H1 (cell line): ENCODE data around the gene RANBP3L. TPM values are rescaled to one million over a fixed set of nuclear protein-coding genes. Genes with fewer than 3 reads are reported as not detected.

Experiments used
- CTCF ChIA-PET: fragments of 300-600 bp; sonication (Branson Sonifier 250); formaldehyde crosslinking; loops from one replicate; lab custom pipeline; 2021; ENCODE audit not compliant: partially characterized antibody; lab: Charles Lee
- POLR2A ChIA-PET: fragments of 300-600 bp; sonication (Branson Sonifier 250); formaldehyde crosslinking; loops from one replicate; lab custom pipeline; 2021; ENCODE audit warnings: inconsistent platforms; ENCODE audit not compliant: partially characterized antibody; lab: Charles Lee
- DNase-seq, 2 experiments: peaks; one replicate each; pipeline versions ENCODE4 v3.0.0 to v3.0.0-alpha.2; 2010 to 2022; ENCODE audit warnings: low spot score in 2 of 2, low read depth in 1 of 2, mixed read lengths in 1 of 2
- FAIRE-seq: peaks from 2 replicates; lab custom pipeline; 2011; peaks lifted over from hg19 to GRCh38; lab: Jason Lieb, UNC
- H2AFZ ChIP-seq: 2 replicates; pipeline ENCODE4 v1.8.1; 2012; ENCODE audit warnings: low read length, inconsistent platforms
- H2AK5ac ChIP-seq: 2 replicates; pipeline ENCODE4 v1.6.1; 2013; ENCODE audit warnings: low read depth, low read length
- H2BK120ac ChIP-seq: replicated peaks from 2 replicates; pipeline ENCODE3; 2013; ENCODE audit warnings: low read depth, low read length, inconsistent platforms
- H2BK12ac ChIP-seq: 2 replicates; pipeline ENCODE4 v1.6.1; 2013; ENCODE audit warnings: low read depth, low read length
- H2BK15ac ChIP-seq: 2 replicates; pipeline ENCODE4 v1.6.1; 2013; ENCODE audit warnings: low read length
- H2BK20ac ChIP-seq: 2 replicates; pipeline ENCODE4 v1.6.1; 2013; ENCODE audit warnings: low read length
- H2BK5ac ChIP-seq: 2 replicates; pipeline ENCODE4 v1.6.1; 2013; ENCODE audit warnings: low read depth, low read length
- H3K14ac ChIP-seq: 2 replicates; pipeline ENCODE4 v1.6.1; 2013; ENCODE audit warnings: inconsistent platforms; ENCODE audit not compliant: insufficient read length
- H3K18ac ChIP-seq: 2 replicates; pipeline ENCODE4 v1.6.1; 2013; ENCODE audit warnings: low read length; ENCODE audit errors: extremely low read depth
- H3K23ac ChIP-seq: 2 replicates; pipeline ENCODE4 v1.6.1; 2013; ENCODE audit warnings: inconsistent platforms; ENCODE audit not compliant: insufficient read length
- H3K23me2 ChIP-seq: 2 replicates; pipeline ENCODE4 v1.6.1; 2013; ENCODE audit warnings: low read depth, low read length
- H3K27ac ChIP-seq: 2 replicates; pipeline ENCODE4 v1.6.1; 2011; ENCODE audit warnings: low read depth, low read length, inconsistent platforms
- H3K27me3 ChIP-seq, 4 experiments: replicated peaks in 1 of 4; 1 replicate in 1 of 4; 2 replicates in 3 of 4; pipeline versions ENCODE4 v1.6.1 to v1.8.1; 2011 to 2013; ENCODE audit warnings: low read length in 3 of 4, mild to moderate bottlenecking in 3 of 4, inconsistent platforms in 2 of 4, mixed read lengths in 2 of 4, moderate library complexity in 1 of 4; ENCODE audit not compliant: control insufficient read depth in 3 of 4, insufficient read depth in 3 of 4; ENCODE audit errors: extremely low read depth in 1 of 4
- H3K36me3 ChIP-seq, 4 experiments: 2 replicates each; pipeline versions ENCODE4 v1.6.1 to v1.8.1; 2011 to 2013; ENCODE audit warnings: mild to moderate bottlenecking in 4 of 4, low read length in 3 of 4, moderate library complexity in 2 of 4, control low read depth in 1 of 4, inconsistent platforms in 1 of 4; ENCODE audit not compliant: insufficient read depth in 4 of 4, control insufficient read depth in 2 of 4
- H3K4ac ChIP-seq: replicated peaks from 2 replicates; pipeline ENCODE3; 2013; ENCODE audit warnings: low read length, low read depth, mixed read lengths, inconsistent platforms; ENCODE audit not compliant: insufficient read length
- H3K4me1 ChIP-seq, 4 experiments: replicated peaks in 1 of 4; 1 replicate in 1 of 4; 2 replicates in 3 of 4; pipeline versions ENCODE4 v1.6.1 to v1.8.1; 2011 to 2013; ENCODE audit warnings: low read length in 3 of 4, inconsistent platforms in 2 of 4, mixed read lengths in 1 of 4; ENCODE audit not compliant: insufficient read depth in 4 of 4, control insufficient read depth in 3 of 4
- H3K4me2 ChIP-seq, 2 experiments: 2 replicates each; pipeline versions ENCODE4 v1.6.1 to v1.8.1; 2011 to 2013; ENCODE audit warnings: low read depth in 2 of 2, low read length in 2 of 2, control low read depth in 1 of 2, inconsistent platforms in 1 of 2, mild to moderate bottlenecking in 1 of 2; ENCODE audit not compliant: insufficient read depth in 1 of 2
- H3K4me3 ChIP-seq, 4 experiments: fragments of 200-600, 300-600 bp in 1 of 4; sonication (generic), shearing (Covaris generic), sonication (Bioruptor Twin) in 1 of 4; 2 replicates each; pipeline versions ENCODE4 v1.5.1 to v1.8.1; 2011 to 2016; ENCODE audit warnings: low read length in 4 of 4, low read depth in 3 of 4, control low read depth in 2 of 4, inconsistent platforms in 2 of 4, mild to moderate bottlenecking in 2 of 4, mixed read lengths in 1 of 4, moderate library complexity in 1 of 4; ENCODE audit not compliant: insufficient read depth in 2 of 4; ENCODE audit errors: extremely low read depth in 1 of 4
- H3K56ac ChIP-seq: replicated peaks from 2 replicates; pipeline ENCODE3; 2013; ENCODE audit warnings: low read depth, mild to moderate bottlenecking, mixed read lengths, low read length, inconsistent platforms; ENCODE audit not compliant: insufficient read length
- H3K79me1 ChIP-seq: 2 replicates; pipeline ENCODE4 v1.6.1; 2013; ENCODE audit warnings: low read depth, low read length, control low read depth
- H3K79me2 ChIP-seq, 2 experiments: 2 replicates each; pipeline versions ENCODE4 v1.6.1 to v1.8.1; 2012 to 2013; ENCODE audit warnings: low read length in 2 of 2, mild to moderate bottlenecking in 2 of 2, inconsistent platforms in 1 of 2; ENCODE audit not compliant: insufficient read depth in 2 of 2, control insufficient read depth in 1 of 2
- H3K9ac ChIP-seq, 4 experiments: replicated peaks in 1 of 4; 1 replicate in 1 of 4; 2 replicates in 3 of 4; pipeline versions ENCODE4 v1.6.1 to v1.8.1; 2011 to 2013; ENCODE audit warnings: low read depth in 3 of 4, low read length in 3 of 4, control low read depth in 2 of 4, mild to moderate bottlenecking in 2 of 4, moderate library complexity in 2 of 4, inconsistent platforms in 1 of 4; ENCODE audit errors: extremely low read depth in 1 of 4
- H3K9me3 ChIP-seq, 2 experiments: 2 replicates each; pipeline versions ENCODE4 v1.6.1 to v1.8.1; 2012 to 2013; ENCODE audit warnings: mild to moderate bottlenecking in 2 of 2, moderate library complexity in 2 of 2, control low read depth in 1 of 2, inconsistent platforms in 1 of 2, low read depth in 1 of 2, low read length in 1 of 2, mixed read lengths in 1 of 2; ENCODE audit not compliant: insufficient read depth in 2 of 2
- H4K20me1 ChIP-seq, 2 experiments: replicated peaks in 1 of 2; 2 replicates each; pipeline versions ENCODE3 to v1.8.1; 2011 to 2013; ENCODE audit warnings: inconsistent platforms in 2 of 2, low read length in 2 of 2, mild to moderate bottlenecking in 1 of 2; ENCODE audit not compliant: insufficient read depth in 2 of 2, control insufficient read depth in 1 of 2
- H4K5ac ChIP-seq: 2 replicates; pipeline ENCODE4 v1.6.1; 2013; ENCODE audit warnings: low read length, low read depth, mixed read lengths, inconsistent platforms; ENCODE audit not compliant: insufficient read length
- H4K8ac ChIP-seq: 2 replicates; pipeline ENCODE4 v1.8.0; 2013; ENCODE audit warnings: mild to moderate bottlenecking, moderate library complexity, low read length, inconsistent platforms; ENCODE audit not compliant: insufficient read depth; ENCODE audit errors: extremely low read depth
- H4K91ac ChIP-seq: replicated peaks from 2 replicates; pipeline ENCODE3; 2013; ENCODE audit warnings: low read length, mixed read lengths, inconsistent platforms; ENCODE audit not compliant: insufficient read length
- ATF2 ChIP-seq: IDR thresholded peaks from 2 replicates; pipeline ENCODE4 v1.6.1; 2012; ENCODE audit warnings: low read length, inconsistent platforms
- HDAC6 ChIP-seq: IDR thresholded peaks from one replicate; pipeline ENCODE4 v1.7.1; 2012; ENCODE audit warnings: low read depth, mild to moderate bottlenecking, inconsistent platforms, low read length, moderate library complexity
- JUN ChIP-seq: IDR thresholded peaks from 2 replicates; pipeline ENCODE4 v1.6.1; 2011; ENCODE audit warnings: low read depth, mild to moderate bottlenecking, improper control_type of control experiment, low read length
- KDM4A ChIP-seq: IDR thresholded peaks from one replicate; pipeline ENCODE4 v1.7.1; 2012; ENCODE audit warnings: low read depth, mild to moderate bottlenecking, moderate library complexity, low read length, inconsistent platforms; ENCODE audit not compliant: severe bottlenecking
- MAFK ChIP-seq: IDR thresholded peaks from 2 replicates; pipeline ENCODE4 v1.6.1; 2012; ENCODE audit warnings: low read depth, mild to moderate bottlenecking, improper control_type of control experiment, low read length
- SAP30 ChIP-seq: fragments of 300-600 bp; sonication (generic); IDR thresholded peaks from 2 replicates; pipeline ENCODE4 v1.7.1; 2012; ENCODE audit warnings: low read length, moderate library complexity, mild to moderate bottlenecking, inconsistent platforms; ENCODE audit not compliant: insufficient read depth, insufficient replicate concordance
- SIN3A ChIP-seq, 2 experiments: IDR thresholded peaks in 1 of 2; conservative IDR thresholded peaks in 1 of 2; 2 replicates each; pipeline ENCODE4 v1.6.1; 2011 to 2012; ENCODE audit warnings: low read length in 2 of 2, improper control_type of control experiment in 1 of 2, low read depth in 1 of 2, mild to moderate bottlenecking in 1 of 2
- SIRT6 ChIP-seq: IDR thresholded peaks from one replicate; pipeline ENCODE4 v1.7.1; 2012; ENCODE audit warnings: low read length, inconsistent platforms
- WGBS, 2 experiments: shearing (Covaris generic) in 1 of 2; methylation state at CpG; one replicate each; pipeline versions ENCODE4 v1.1.6 to v1.1.7; 2013 to 2015; ENCODE audit warnings: low lambda C conversion rate in 2 of 2, mixed read lengths in 2 of 2, inconsistent platforms in 1 of 2, low coverage in 1 of 2, missing lambda C conversion rate in 1 of 2; ENCODE audit not compliant: insufficient replicate concordance in 2 of 2, insufficient coverage in 1 of 2, insufficient read length in 1 of 2; ENCODE audit errors: extremely low coverage in 1 of 2, missing lambda C conversion rate in 1 of 2; 5-methylcytosine and 5-hydroxymethylcytosine counted together
- polyA plus RNA-seq, 7 experiments: library from polyadenylated mRNA; depleted of rRNA in 3 of 7; stranded (reverse) in 5 of 7; unstranded in 2 of 7; fragments of >200 nt in 5 of 7; fragments of 200-250 nt in 2 of 7; gene quantifications; 1 replicate in 5 of 7; 2 replicates in 1 of 7; 4 replicates in 1 of 7; pipeline versions ENCODE4 v1.2.1 to v1.2.3, GENCODE V29; 2011 to 2013; ENCODE audit warnings: missing spikeins in 2 of 7, mixed read lengths in 2 of 7
- total RNA-seq: library from RNA; stranded (reverse); fragmentation: NEBNext Ultra II Directional; extraction: Animal tissue kit (Norgen Biotek cat#: 25700); gene quantifications from 2 replicates; pipeline ENCODE4 v1.2.1, GENCODE V29; 2021
- TF ChIP-seq, protein P1 (sequence below): IDR thresholded peaks from 2 replicates; pipeline ENCODE4 v1.6.1; 2011; ENCODE audit warnings: low read length, improper control_type of control experiment

RANBP3L gene
- total and polyA plus RNA-seq, 2 of the 8 experiments (the other 6 are each of a cell fraction or from before 2014, with no cell fraction given) = not detected

DNA sequence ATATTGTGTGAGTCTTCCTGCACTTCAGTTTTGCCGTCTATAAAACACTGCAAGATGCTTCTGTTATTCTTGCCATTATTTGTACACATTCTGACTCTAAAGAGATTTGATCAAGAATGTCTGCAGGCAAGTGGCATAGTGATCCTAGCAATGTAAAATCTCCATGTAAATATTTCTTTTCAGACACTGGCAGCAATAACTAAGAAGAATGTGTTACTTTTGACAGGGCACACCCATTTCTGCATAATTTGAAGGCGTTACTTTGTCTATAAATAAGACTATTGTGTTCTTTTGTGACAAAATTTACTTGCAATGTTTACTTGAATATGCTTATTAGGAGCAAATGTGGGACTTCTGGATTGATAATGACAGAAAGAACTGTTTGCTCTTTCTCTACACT is 20.1 kb downstream of the RANBP3L start:
- Histone ChIP-seq H3K18ac (no peak overlapping the region), H3K23me2 (no peaks in the 10 kb centered on the region; the same call in 1 of the 2 replicates), H3K79me2 (no peaks in the 10 kb centered on the region), H2BK5ac (no peak overlapping the region), H2BK12ac (no peak overlapping the region), H3K4me2 (no peak overlapping the region), H3K4ac (no peak overlapping the region), H4K91ac (no peak overlapping the region), H2AFZ (no peak overlapping the region), H2BK15ac (no peak overlapping the region), H3K4me3 (no peak overlapping the region), H4K5ac (no peak overlapping the region), H3K4me1 (no peaks in the 10 kb centered on the region), H3K36me3 (no peaks in the 10 kb centered on the region), H3K14ac (no peak overlapping the region), H3K9ac (no peak overlapping the region), H4K8ac (no peak overlapping the region), H3K79me1 (no peaks in the 10 kb centered on the region), H3K27ac (no peak overlapping the region), H2BK20ac (no peak overlapping the region), H3K9me3 (no peaks in the 10 kb centered on the region), H3K23ac (no peak overlapping the region), H3K56ac (no peak overlapping the region), H4K20me1 (no peaks in the 10 kb centered on the region), H2BK120ac (no peak overlapping the region), H3K27me3 (no peaks in the 10 kb centered on the region), H2AK5ac (no peak overlapping the region)
- CTCF ChIA-PET = interaction anchor here (1.1 to 7.2 kb wide), 3 partner anchors 16 to 26 kb away, joined by 3 to 46 read pairs (median 4); no protein-coding TSS in a partner anchor
- 84% methylated on average over 2 of the region's 2 CpGs; no CpG with 5 or more reads in 1 of the 2 experiments for WGBS, 2 experiments
- POLR2A ChIA-PET = no interaction called here
- FAIRE-seq = no peak
- no peak for TF ChIP-seq ATF2
- TF ChIP-seq JUN = no peak
- TF ChIP-seq SIN3A (conservative IDR thresholded peaks at IDR 0.05 in 1 of 2, IDR thresholded peaks at IDR 0.05 in 1 of 2; ENCODE audit: low read depth in 1 of 2, low read length in 2 of 2) = no peak
- no peak for TF ChIP-seq SIRT6
- no peak for TF ChIP-seq HDAC6
- TF ChIP-seq KDM4A = no peak
- no peak for TF ChIP-seq MAFK
- no peak for TF ChIP-seq SAP30
- TF ChIP-seq, protein P1, sequence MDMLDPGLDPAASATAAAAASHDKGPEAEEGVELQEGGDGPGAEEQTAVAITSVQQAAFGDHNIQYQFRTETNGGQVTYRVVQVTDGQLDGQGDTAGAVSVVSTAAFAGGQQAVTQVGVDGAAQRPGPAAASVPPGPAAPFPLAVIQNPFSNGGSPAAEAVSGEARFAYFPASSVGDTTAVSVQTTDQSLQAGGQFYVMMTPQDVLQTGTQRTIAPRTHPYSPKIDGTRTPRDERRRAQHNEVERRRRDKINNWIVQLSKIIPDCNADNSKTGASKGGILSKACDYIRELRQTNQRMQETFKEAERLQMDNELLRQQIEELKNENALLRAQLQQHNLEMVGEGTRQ = no peak
- no peak for DNase-seq
